Measurements from ENCODE around the gene RCC2.

RCC2 gene

GRCh38 chr1:17370618-17371017, 68.9 kb downstream of the RCC2 start:
- DNase-seq, result no peak

- peak; percentile 5 for DNase-seq
Measured at GRCh38 chr1:17369466-17369865, 70.0 kb downstream of the RCC2 start.

- no peak for DNase-seq
Measured at GRCh38 chr1:17365293-17365692, 74.2 kb downstream of the RCC2 start.

GRCh38 chr1:17363771-17364170, 75.7 kb downstream of the RCC2 start:
- DNase-seq, result no peak

GRCh38 chr1:17363351-17363750, 76.1 kb downstream of the RCC2 start:
- no peak for DNase-seq

GRCh38 chr1:17361687-17362086, 77.8 kb downstream of the RCC2 start:
- DNase-seq, result no peak

- no peak for DNase-seq
Measured at GRCh38 chr1:17360272-17360956, 79.1 kb downstream of the RCC2 start.

GRCh38 chr1:17359808-17360207, 79.7 kb downstream of the RCC2 start:
- no peak for DNase-seq

- DNase-seq, result no peak
Measured at GRCh38 chr1:17359031-17359430, 80.4 kb downstream of the RCC2 start.

- no peak for DNase-seq
Measured at GRCh38 chr1:17358557-17358956, 80.9 kb downstream of the RCC2 start.

Measured in amniotic stem cell (primary cell).